Ishikawa (cell line): Measurements from ENCODE around the gene SH3RF1.

ENCODE experiments used
- CEBPB ChIP-seq: IDR thresholded peaks from 2 replicates; pipeline ENCODE4 v1.6.1; 2012
- CREB1 ChIP-seq: IDR thresholded peaks from 2 replicates; pipeline ENCODE4 v1.6.1; 2012; ENCODE audit warnings: low read depth
- EGR1 ChIP-seq: IDR thresholded peaks from 2 replicates; pipeline ENCODE4 v1.6.1; 2012
- EP300 ChIP-seq: IDR thresholded peaks from 2 replicates; pipeline ENCODE4 v1.6.1; 2012; ENCODE audit warnings: borderline replicate concordance
- FOXM1 ChIP-seq: IDR thresholded peaks from 2 replicates; pipeline ENCODE4 v1.6.1; 2012; ENCODE audit warnings: low read depth, borderline replicate concordance
- MAX ChIP-seq: IDR thresholded peaks from 2 replicates; pipeline ENCODE4 v1.6.1; 2012
- NFIC ChIP-seq: IDR thresholded peaks from 2 replicates; pipeline ENCODE4 v1.6.1; 2012
- RAD21 ChIP-seq: IDR thresholded peaks from 2 replicates; pipeline ENCODE4 v1.6.1; 2012; ENCODE audit warnings: low read depth
- REST ChIP-seq: IDR thresholded peaks from 2 replicates; pipeline ENCODE4 v1.6.1; 2012; ENCODE audit warnings: low read depth, mild to moderate bottlenecking
- TAF1 ChIP-seq: IDR thresholded peaks from 2 replicates; pipeline ENCODE4 v1.6.1; 2012; ENCODE audit warnings: low read depth, mild to moderate bottlenecking
- TCF12 ChIP-seq: IDR thresholded peaks from 2 replicates; pipeline ENCODE4 v1.6.1; 2012; ENCODE audit warnings: low read depth
- TEAD4 ChIP-seq: IDR thresholded peaks from 2 replicates; pipeline ENCODE4 v1.6.1; 2012
- USF1 ChIP-seq: IDR thresholded peaks from 2 replicates; pipeline ENCODE4 v1.6.1; 2012
- YY1 ChIP-seq: IDR thresholded peaks from 2 replicates; pipeline ENCODE4 v1.6.1; 2012; ENCODE audit warnings: low read depth
- ZBTB7A ChIP-seq: IDR thresholded peaks from 2 replicates; pipeline ENCODE4 v1.6.1; 2012; ENCODE audit warnings: low read depth

The SH3RF1 gene

GRCh38 chr4:169189372-169189771 lies 81.4 kb downstream of the SH3RF1 start:
- TF ChIP-seq TEAD4 (no peak), YY1 (no peak), TCF12 (no peak), CEBPB (no peak), RAD21 (no peak), TAF1 (no peak), NFIC (no peak), MAX (no peak), EP300 (no peak), FOXM1 (no peak), USF1 (no peak), CREB1 (no peak), EGR1 (no peak), REST (no peak), ZBTB7A (no peak)

GRCh38 chr4:169188204-169188603 lies 82.6 kb downstream of the SH3RF1 start:
- TF ChIP-seq YY1 (no peak), EGR1 (no peak), EP300 (no peak), CREB1 (no peak), FOXM1 (no peak), TCF12 (no peak), RAD21 (no peak), MAX (no peak), NFIC (no peak)

- TF ChIP-seq FOXM1 (no peak), USF1 (no peak), TAF1 (no peak), TCF12 (no peak), CREB1 (no peak)
Measured at GRCh38 chr4:169185133-169185956, 85.4 kb downstream of the SH3RF1 start.

GRCh38 chr4:169184686-169185085 lies 86.1 kb downstream of the SH3RF1 start:
- TF ChIP-seq RAD21: no peak
- TF ChIP-seq TEAD4: no peak
- TF ChIP-seq CEBPB: no peak
- TF ChIP-seq ZBTB7A: no peak
- no peak for TF ChIP-seq EP300
- TF ChIP-seq TCF12: no peak
- no peak for TF ChIP-seq USF1
- no peak for TF ChIP-seq YY1
- TF ChIP-seq FOXM1: no peak
- TF ChIP-seq CREB1: no peak
- TF ChIP-seq NFIC: no peak
- TF ChIP-seq REST: no peak
- no peak for TF ChIP-seq EGR1
- TF ChIP-seq MAX: no peak
- TF ChIP-seq TAF1: no peak

GRCh38 chr4:169184236-169184635 lies 86.5 kb downstream of the SH3RF1 start:
- TF ChIP-seq ZBTB7A (no peak), EGR1 (no peak), TAF1 (no peak), EP300 (no peak), MAX (no peak), RAD21 (no peak), CREB1 (no peak), CEBPB (no peak), USF1 (no peak), NFIC (no peak), TEAD4 (no peak), FOXM1 (no peak), REST (no peak), TCF12 (no peak), YY1 (no peak)
